Activated CD8-positive, alpha-beta memory T cell treated with anti-CD3 and anti-CD28 coated beads, Interleukin-2, amount 50 U/mL, for 4 hours (primary cell): ENCODE measurements around the gene CCDC191.

Experiments
- DNase-seq: peaks from one replicate; pipeline ENCODE4 v3.0.0-alpha.2; 2020

CCDC191 gene

DNA sequence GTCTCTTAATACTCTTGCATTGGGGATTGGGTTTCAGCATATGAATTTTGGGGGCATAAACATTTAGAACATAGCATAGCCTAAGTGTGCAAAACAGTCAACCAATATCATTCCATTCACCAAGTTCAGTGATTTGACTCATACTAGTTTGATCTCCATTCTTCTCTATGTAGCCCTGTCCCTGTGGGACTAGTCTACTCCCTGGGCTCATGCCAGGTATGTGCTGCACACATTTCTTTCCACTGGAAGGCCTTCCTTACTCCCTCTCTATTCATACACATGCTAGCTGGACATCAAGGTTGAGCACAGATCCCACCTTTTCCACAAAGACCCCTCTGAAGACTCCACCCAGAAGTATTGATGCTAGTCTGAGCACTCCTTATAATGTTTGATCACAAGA is 103.4 kb downstream of the CCDC191 start:
- DNase-seq, result no peak

DNA sequence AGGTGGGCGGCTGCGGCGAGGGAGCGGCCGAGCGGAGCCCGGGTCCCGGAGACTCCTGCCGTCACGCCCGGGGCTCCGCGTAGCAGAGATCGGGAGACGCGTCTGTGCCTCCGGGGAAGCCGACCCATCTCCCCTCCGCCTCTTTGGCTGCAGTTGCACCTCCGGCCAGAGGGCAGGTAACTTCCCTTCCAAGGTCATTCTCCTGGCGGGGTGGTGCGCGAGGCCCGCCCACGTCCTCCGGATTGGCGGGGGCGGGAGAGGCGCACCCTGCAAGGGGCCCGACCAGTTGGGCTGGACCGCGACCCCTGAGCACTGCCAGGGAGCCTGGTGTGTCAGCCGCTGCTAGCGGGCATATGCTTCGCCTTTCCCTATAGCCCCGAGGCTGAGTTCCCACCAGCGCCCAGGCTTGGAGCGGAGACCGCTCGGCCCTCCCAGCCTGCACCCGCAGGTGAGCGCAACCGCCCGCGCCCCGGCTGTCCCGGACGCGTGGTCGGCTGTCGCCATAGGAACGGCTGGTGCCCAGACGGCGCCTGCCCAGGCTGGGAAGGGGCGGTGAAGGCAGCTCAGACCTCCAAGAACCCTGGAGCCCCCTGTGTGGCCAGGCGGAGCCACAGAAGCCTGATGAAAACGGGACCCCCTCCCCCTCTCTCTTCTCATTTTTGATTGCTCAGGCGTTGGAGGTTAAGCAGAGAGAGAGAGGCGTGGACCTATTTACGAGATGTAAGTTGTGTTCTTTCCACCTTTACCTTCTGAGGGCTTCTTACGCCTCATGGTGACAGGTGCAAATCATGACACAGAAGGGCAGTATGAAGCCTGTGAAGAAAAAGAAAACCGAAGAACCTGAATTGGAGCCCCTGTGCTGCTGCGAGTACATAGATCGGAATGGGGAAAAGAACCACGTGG is 108.1 kb downstream of the CCDC191 start:
- DNase-seq, result peak; percentile 39

DNA sequence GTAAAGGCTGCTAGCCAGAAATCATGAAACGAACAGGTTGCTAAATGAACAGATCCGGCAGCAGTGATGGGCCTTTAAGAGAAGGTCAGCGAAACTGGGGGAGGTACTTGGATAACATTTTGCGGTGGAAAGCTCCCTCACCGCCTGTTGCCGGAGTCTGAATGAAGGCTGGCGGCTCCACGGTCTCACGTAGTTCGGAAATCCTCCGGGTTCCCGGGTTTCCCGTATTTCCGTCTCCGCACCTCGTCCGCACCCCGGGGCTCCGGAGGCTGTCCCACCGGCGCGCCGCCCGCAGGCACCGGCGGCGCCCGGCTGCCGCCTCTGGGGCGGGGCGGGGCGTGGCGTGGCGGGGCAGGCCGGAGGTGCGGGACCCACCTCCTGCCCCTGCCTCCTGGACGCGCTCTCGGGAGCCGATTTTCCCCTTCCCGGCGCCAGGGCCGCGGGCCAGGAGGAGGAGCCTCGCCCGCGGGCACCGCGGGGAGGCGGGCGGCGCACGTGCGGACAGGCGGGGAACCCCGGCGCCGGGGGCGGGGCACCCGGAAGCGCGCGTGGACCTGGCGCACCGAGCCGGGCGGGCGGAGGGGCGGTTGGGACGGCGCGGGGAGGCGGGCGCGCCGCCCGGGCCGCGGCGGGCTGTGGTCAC is 108.8 kb downstream of the CCDC191 start, which contains the start of gene ZDHHC23:
Gene ZDHHC23, plus strand, starts transcription at position 642 of the 643 bp plus-strand sequence. CDS start 790 bp downstream, outside the sequence.
- DNase-seq, result peak; percentile 71

DNA sequence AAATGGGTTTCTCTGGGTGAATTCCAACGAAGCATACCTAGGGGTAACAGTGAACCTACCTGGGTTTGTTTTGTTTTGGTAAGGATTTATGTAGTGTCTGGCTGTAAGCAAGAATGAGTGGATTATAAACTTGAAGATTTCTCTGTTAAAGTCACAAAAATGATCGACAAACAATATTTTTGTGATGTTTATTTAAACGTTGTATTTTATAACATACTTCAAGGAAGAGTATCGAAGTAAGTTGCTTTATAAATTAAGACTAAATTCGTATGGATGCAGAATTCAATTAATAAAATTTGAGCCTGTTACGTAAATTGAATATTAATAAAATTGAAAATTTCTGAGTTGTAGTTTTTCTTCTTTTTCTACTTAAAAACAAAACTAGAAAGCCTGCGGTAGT is 109.5 kb downstream of the CCDC191 start:
- no peak for DNase-seq

DNA sequence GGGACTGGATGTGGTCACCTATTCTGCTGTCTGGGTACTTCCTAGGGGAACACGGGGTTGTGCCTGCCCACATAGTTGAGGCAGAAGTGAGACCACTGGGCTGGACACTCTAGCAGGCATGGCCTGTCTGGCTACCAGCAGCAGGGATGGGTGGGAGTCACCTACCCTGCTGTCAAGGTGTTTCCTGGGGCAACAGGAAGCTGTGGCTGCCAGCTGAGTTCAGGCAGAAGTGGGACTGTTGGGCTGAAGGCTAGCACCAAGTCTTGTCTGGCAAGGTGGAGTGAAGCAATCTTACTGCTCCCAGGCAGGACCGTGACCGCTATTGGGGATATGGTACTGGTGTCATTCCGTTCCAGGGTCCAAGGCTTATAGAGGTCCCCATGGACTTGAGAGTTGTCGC is 128.8 kb downstream of the CCDC191 start:
- no peak for DNase-seq

DNA sequence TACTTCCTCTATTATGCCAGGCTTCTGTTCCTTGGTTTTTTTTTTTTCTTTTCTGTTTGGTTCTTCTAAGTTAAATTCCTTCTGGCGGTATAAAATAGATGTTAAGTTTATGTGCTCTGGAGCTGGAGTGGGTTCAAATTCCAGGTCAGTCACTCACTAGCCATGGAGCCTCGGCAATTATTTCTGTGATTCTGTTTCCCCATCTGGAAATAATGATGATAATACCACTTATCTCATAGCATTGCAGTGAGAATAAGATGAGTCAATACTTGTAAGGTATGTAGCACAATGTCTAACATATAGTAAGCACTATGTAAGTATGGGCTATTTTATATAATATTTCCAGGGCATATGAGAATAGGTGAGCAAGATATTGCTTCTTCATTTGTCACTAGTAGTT is 141.7 kb downstream of the CCDC191 start:
- DNase-seq, result no peak
